ENCODE results near the gene ALDOB.
A peak's percentile ranks its signal among the peaks of the same experiment; 100 is the strongest.

The ALDOB gene

GRCh38 chr9:101470929-101471328 lies 35.4 kb upstream of the ALDOB start:
- peaks cover 10% of the 10 kb centered on the region; the same call in 1 of the 2 replicates for H3K36me3 ChIP-seq (ENCODE audit: insufficient read depth, low read length)
- H3K79me2 ChIP-seq (ENCODE audit: control insufficient read depth, insufficient read depth, low read length, unreplicated experiment) = no peaks in the 10 kb centered on the region
- no peak overlapping the region for H3K4me3 ChIP-seq (ENCODE audit: low read depth, low read length)
- H3K27me3 ChIP-seq (ENCODE audit: insufficient read depth, low read length) = no peaks in the 10 kb centered on the region
- no peak overlapping the region for H3K27ac ChIP-seq (ENCODE audit: low read depth, low read length)
- no peak overlapping the region for H2AFZ ChIP-seq (ENCODE audit: low read length, unreplicated experiment)
- H3K4me1 ChIP-seq (ENCODE audit: control insufficient read depth, insufficient read depth, low read length, unreplicated experiment) = peaks cover 4% of the 10 kb centered on the region

GRCh38 chr9:101470021-101470420 lies 34.4 kb upstream of the ALDOB start:
- Histone ChIP-seq H2AFZ (ENCODE audit: low read length, unreplicated experiment) (no peak overlapping the region), H3K36me3 (ENCODE audit: insufficient read depth, low read length) (peaks cover 10% of the 10 kb centered on the region; the same call in 1 of the 2 replicates), H3K79me2 (ENCODE audit: control insufficient read depth, insufficient read depth, low read length, unreplicated experiment) (no peaks in the 10 kb centered on the region), H3K27me3 (ENCODE audit: insufficient read depth, low read length) (no peaks in the 10 kb centered on the region), H3K4me1 (ENCODE audit: control insufficient read depth, insufficient read depth, low read length, unreplicated experiment) (peaks cover 13% of the 10 kb centered on the region), H3K27ac (ENCODE audit: low read depth, low read length) (no peak overlapping the region), H3K4me3 (ENCODE audit: low read depth, low read length) (no peak overlapping the region)

- Histone ChIP-seq H3K27me3 (ENCODE audit: insufficient read depth, low read length) (no peaks in the 10 kb centered on the region), H3K4me3 (ENCODE audit: low read depth, low read length) (no peak overlapping the region), H3K4me1 (ENCODE audit: control insufficient read depth, insufficient read depth, low read length, unreplicated experiment) (peaks cover 16% of the 10 kb centered on the region), H3K27ac (ENCODE audit: low read depth, low read length) (no peak overlapping the region), H2AFZ (ENCODE audit: low read length, unreplicated experiment) (no peak overlapping the region), H3K36me3 (ENCODE audit: insufficient read depth, low read length) (peaks cover 2% of the 10 kb centered on the region; the same call in 1 of the 2 replicates), H3K79me2 (ENCODE audit: control insufficient read depth, insufficient read depth, low read length, unreplicated experiment) (no peaks in the 10 kb centered on the region)
Observed at GRCh38 chr9:101469026-101469425, 33.5 kb upstream of the ALDOB start.

GRCh38 chr9:101468116-101468515 lies 32.5 kb upstream of the ALDOB start:
- Histone ChIP-seq H3K36me3 (ENCODE audit: insufficient read depth, low read length) (no peaks in the 10 kb centered on the region), H3K79me2 (ENCODE audit: control insufficient read depth, insufficient read depth, low read length, unreplicated experiment) (no peaks in the 10 kb centered on the region), H3K27me3 (ENCODE audit: insufficient read depth, low read length) (no peaks in the 10 kb centered on the region), H3K4me1 (ENCODE audit: control insufficient read depth, insufficient read depth, low read length, unreplicated experiment) (peaks cover 18% of the 10 kb centered on the region), H3K4me3 (ENCODE audit: low read depth, low read length) (no peak overlapping the region), H2AFZ (ENCODE audit: low read length, unreplicated experiment) (no peak overlapping the region), H3K27ac (ENCODE audit: low read depth, low read length) (no peak overlapping the region)

- no peaks in the 10 kb centered on the region for H3K27me3 ChIP-seq (ENCODE audit: insufficient read depth, low read length)
- no peaks in the 10 kb centered on the region for H3K36me3 ChIP-seq (ENCODE audit: insufficient read depth, low read length)
- H3K27ac ChIP-seq (ENCODE audit: low read depth, low read length) = no peak overlapping the region
- no peaks in the 10 kb centered on the region for H3K79me2 ChIP-seq (ENCODE audit: control insufficient read depth, insufficient read depth, low read length, unreplicated experiment)
- no peak overlapping the region for H2AFZ ChIP-seq (ENCODE audit: low read length, unreplicated experiment)
- no peak overlapping the region for H3K4me3 ChIP-seq (ENCODE audit: low read depth, low read length)
- H3K4me1 ChIP-seq (ENCODE audit: control insufficient read depth, insufficient read depth, low read length, unreplicated experiment) = peaks cover 23% of the 10 kb centered on the region
Observed at GRCh38 chr9:101467690-101468089, 32.1 kb upstream of the ALDOB start.

GRCh38 chr9:101466863-101467262 lies 31.3 kb upstream of the ALDOB start:
- no peak overlapping the region for H3K27ac ChIP-seq (ENCODE audit: low read depth, low read length)
- no peak overlapping the region for H3K4me3 ChIP-seq (ENCODE audit: low read depth, low read length)
- no peaks in the 10 kb centered on the region for H3K27me3 ChIP-seq (ENCODE audit: insufficient read depth, low read length)
- no peaks in the 10 kb centered on the region for H3K79me2 ChIP-seq (ENCODE audit: control insufficient read depth, insufficient read depth, low read length, unreplicated experiment)
- no peak overlapping the region for H2AFZ ChIP-seq (ENCODE audit: low read length, unreplicated experiment)
- no peaks in the 10 kb centered on the region for H3K36me3 ChIP-seq (ENCODE audit: insufficient read depth, low read length)
- peaks cover 27% of the 10 kb centered on the region for H3K4me1 ChIP-seq (ENCODE audit: control insufficient read depth, insufficient read depth, low read length, unreplicated experiment)

GRCh38 chr9:101465326-101465915 lies 29.8 kb upstream of the ALDOB start:
- H2AFZ ChIP-seq (ENCODE audit: low read length, unreplicated experiment) = peak overlapping the region; percentile 63
- no peak overlapping the region; the same call in 1 of the 2 replicates for H3K27ac ChIP-seq (ENCODE audit: low read depth, low read length)
- H3K27me3 ChIP-seq (ENCODE audit: insufficient read depth, low read length) = no peaks in the 10 kb centered on the region
- peaks cover 27% of the 10 kb centered on the region for H3K4me1 ChIP-seq (ENCODE audit: control insufficient read depth, insufficient read depth, low read length, unreplicated experiment)
- H3K4me3 ChIP-seq (ENCODE audit: low read depth, low read length) = 0 out of 2 replicates have a peak overlapping the region, but pooled peaks have one; percentile 28
- no peaks in the 10 kb centered on the region for H3K79me2 ChIP-seq (ENCODE audit: control insufficient read depth, insufficient read depth, low read length, unreplicated experiment)
- no peaks in the 10 kb centered on the region for H3K36me3 ChIP-seq (ENCODE audit: insufficient read depth, low read length)

- Histone ChIP-seq H3K27me3 (ENCODE audit: insufficient read depth, low read length) (no peaks in the 10 kb centered on the region), H3K4me1 (ENCODE audit: control insufficient read depth, insufficient read depth, low read length, unreplicated experiment) (peaks cover 27% of the 10 kb centered on the region), H3K27ac (ENCODE audit: low read depth, low read length) (peak overlapping the region; percentile 12; the same call in 1 of the 2 replicates)
Observed at GRCh38 chr9:101463397-101463796, 27.8 kb upstream of the ALDOB start.

GRCh38 chr9:101462558-101462957 lies 27.0 kb upstream of the ALDOB start:
- H3K27me3 ChIP-seq (ENCODE audit: insufficient read depth, low read length) = no peaks in the 10 kb centered on the region
- H3K4me3 ChIP-seq (ENCODE audit: low read depth, low read length) = no peak overlapping the region
- H3K4me1 ChIP-seq (ENCODE audit: control insufficient read depth, insufficient read depth, low read length, unreplicated experiment) = peaks cover 27% of the 10 kb centered on the region
- H3K79me2 ChIP-seq (ENCODE audit: control insufficient read depth, insufficient read depth, low read length, unreplicated experiment) = no peaks in the 10 kb centered on the region
- H3K27ac ChIP-seq (ENCODE audit: low read depth, low read length) = no peak overlapping the region
- H3K36me3 ChIP-seq (ENCODE audit: insufficient read depth, low read length) = no peaks in the 10 kb centered on the region
- H2AFZ ChIP-seq (ENCODE audit: low read length, unreplicated experiment) = no peak overlapping the region

More at GRCh38 chr9:101463397-101463796, 27.8 kb upstream of the ALDOB start:
- H3K36me3 ChIP-seq (ENCODE audit: insufficient read depth, low read length) = no peaks in the 10 kb centered on the region
- H3K79me2 ChIP-seq (ENCODE audit: control insufficient read depth, insufficient read depth, low read length, unreplicated experiment) = no peaks in the 10 kb centered on the region
- H3K4me3 ChIP-seq (ENCODE audit: low read depth, low read length) = no peak overlapping the region
- no peak overlapping the region for H2AFZ ChIP-seq (ENCODE audit: low read length, unreplicated experiment)

GRCh38 chr9:101460965-101461364 lies 25.4 kb upstream of the ALDOB start:
- no peaks in the 10 kb centered on the region for H3K36me3 ChIP-seq (ENCODE audit: insufficient read depth, low read length)
- no peaks in the 10 kb centered on the region for H3K79me2 ChIP-seq (ENCODE audit: control insufficient read depth, insufficient read depth, low read length, unreplicated experiment)
- peaks cover 26% of the 10 kb centered on the region for H3K4me1 ChIP-seq (ENCODE audit: control insufficient read depth, insufficient read depth, low read length, unreplicated experiment)
- no peaks in the 10 kb centered on the region for H3K27me3 ChIP-seq (ENCODE audit: insufficient read depth, low read length)
- no peak overlapping the region for H3K27ac ChIP-seq (ENCODE audit: low read depth, low read length)
- H3K4me3 ChIP-seq (ENCODE audit: low read depth, low read length) = no peak overlapping the region
- H2AFZ ChIP-seq (ENCODE audit: low read length, unreplicated experiment) = no peak overlapping the region

GRCh38 chr9:101458963-101459631 lies 23.5 kb upstream of the ALDOB start:
- H3K36me3 ChIP-seq (ENCODE audit: insufficient read depth, low read length) = no peaks in the 10 kb centered on the region
- H3K4me1 ChIP-seq (ENCODE audit: control insufficient read depth, insufficient read depth, low read length, unreplicated experiment) = peaks cover 19% of the 10 kb centered on the region
- H3K27ac ChIP-seq (ENCODE audit: low read depth, low read length) = no peak overlapping the region
- no peaks in the 10 kb centered on the region for H3K79me2 ChIP-seq (ENCODE audit: control insufficient read depth, insufficient read depth, low read length, unreplicated experiment)
- no peak overlapping the region for H3K4me3 ChIP-seq (ENCODE audit: low read depth, low read length)
- H3K27me3 ChIP-seq (ENCODE audit: insufficient read depth, low read length) = no peaks in the 10 kb centered on the region
- H2AFZ ChIP-seq (ENCODE audit: low read length, unreplicated experiment) = no peak overlapping the region

Data from ACC112 (cell line).